ENCODE measurements around the gene PIGW. TPM values are rescaled to one million over a fixed set of nuclear protein-coding genes. Genes with fewer than 3 reads are reported as not detected.

Gene PIGW
- total and polyA plus RNA-seq, 4 donors = 5.2 to 11.6 (median 8.6) TPM

- H3K4me3 ChIP-seq (ENCODE audit: low read depth, low read length) = no peak overlapping the region
- H3K4me1 ChIP-seq (ENCODE audit: control insufficient read depth, insufficient read depth, low read length) = no peaks in the 10 kb centered on the region
- H3K27me3 ChIP-seq (ENCODE audit: control insufficient read depth, insufficient read depth, low read length) = no peaks in the 10 kb centered on the region
- 93% methylated on average over 3 of the region's 4 CpGs for WGBS (ENCODE audit: insufficient coverage)
- DNase-seq (ENCODE audit: low read depth in 4 of 6, low spot score in 6 of 6) = no peak
- H3K27ac ChIP-seq (ENCODE audit: low read depth, low read length) = no peak overlapping the region
- H3K36me3 ChIP-seq (ENCODE audit: control insufficient read depth, insufficient read depth, low read length) = peaks cover 49% of the 10 kb centered on the region
- no peaks in the 10 kb centered on the region for H3K9me3 ChIP-seq (ENCODE audit: control insufficient read depth, insufficient read depth, low read length)
Observed at GRCh38 chr17:36566081-36566480, 31.3 kb downstream of the PIGW start.

- no peak overlapping the region for H3K4me3 ChIP-seq (ENCODE audit: low read depth, low read length)
- H3K4me1 ChIP-seq (ENCODE audit: control insufficient read depth, insufficient read depth, low read length) = no peaks in the 10 kb centered on the region
- no peaks in the 10 kb centered on the region for H3K9me3 ChIP-seq (ENCODE audit: control insufficient read depth, insufficient read depth, low read length)
- H3K36me3 ChIP-seq (ENCODE audit: control insufficient read depth, insufficient read depth, low read length) = peaks cover 39% of the 10 kb centered on the region
- H3K27ac ChIP-seq (ENCODE audit: low read depth, low read length) = no peak overlapping the region
- no peaks in the 10 kb centered on the region for H3K27me3 ChIP-seq (ENCODE audit: control insufficient read depth, insufficient read depth, low read length)
- DNase-seq (ENCODE audit: low read depth in 4 of 6, low spot score in 6 of 6) = no peak
- 95% methylated on average over 10 of the region's 12 CpGs for WGBS (ENCODE audit: insufficient coverage)
Observed at GRCh38 chr17:36575028-36575427, 40.2 kb downstream of the PIGW start.

- no peak overlapping the region for H3K27ac ChIP-seq (ENCODE audit: low read depth, low read length)
- no peak overlapping the region for H3K4me3 ChIP-seq (ENCODE audit: low read depth, low read length)
- H3K9me3 ChIP-seq (ENCODE audit: control insufficient read depth, insufficient read depth, low read length) = no peaks in the 10 kb centered on the region
- H3K4me1 ChIP-seq (ENCODE audit: control insufficient read depth, insufficient read depth, low read length) = no peaks in the 10 kb centered on the region
- peak in 1 of 6 donors; percentile 3 for DNase-seq (ENCODE audit: low read depth in 4 of 6, low spot score in 6 of 6)
- peaks cover 34% of the 10 kb centered on the region for H3K36me3 ChIP-seq (ENCODE audit: control insufficient read depth, insufficient read depth, low read length)
- no CpG with 5 or more reads among the region's 2 CpGs for WGBS (ENCODE audit: insufficient coverage)
- H3K27me3 ChIP-seq (ENCODE audit: control insufficient read depth, insufficient read depth, low read length) = no peaks in the 10 kb centered on the region
Observed at GRCh38 chr17:36576793-36577192, 42.0 kb downstream of the PIGW start.

- Histone ChIP-seq H3K36me3 (ENCODE audit: control insufficient read depth, insufficient read depth, low read length) (peaks cover 35% of the 10 kb centered on the region), H3K4me3 (ENCODE audit: low read depth, low read length) (no peak overlapping the region), H3K4me1 (ENCODE audit: control insufficient read depth, insufficient read depth, low read length) (no peaks in the 10 kb centered on the region), H3K27ac (ENCODE audit: low read depth, low read length) (no peak overlapping the region), H3K9me3 (ENCODE audit: control insufficient read depth, insufficient read depth, low read length) (no peaks in the 10 kb centered on the region), H3K27me3 (ENCODE audit: control insufficient read depth, insufficient read depth, low read length) (no peaks in the 10 kb centered on the region)
- no CpG with 5 or more reads among the region's 2 CpGs for WGBS (ENCODE audit: insufficient coverage)
- no peak for DNase-seq (ENCODE audit: low read depth in 4 of 6, low spot score in 6 of 6)
Observed at GRCh38 chr17:36578671-36579070, 43.9 kb downstream of the PIGW start.

- no peak for DNase-seq (ENCODE audit: low read depth in 4 of 6, low spot score in 6 of 6)
- no peaks in the 10 kb centered on the region for H3K9me3 ChIP-seq (ENCODE audit: control insufficient read depth, insufficient read depth, low read length)
- no peak overlapping the region for H3K27ac ChIP-seq (ENCODE audit: low read depth, low read length)
- WGBS (ENCODE audit: insufficient coverage) = no CpG with 5 or more reads among the region's 1 CpG
- H3K4me3 ChIP-seq (ENCODE audit: low read depth, low read length) = no peak overlapping the region
- peaks cover 46% of the 10 kb centered on the region for H3K36me3 ChIP-seq (ENCODE audit: control insufficient read depth, insufficient read depth, low read length)
- H3K4me1 ChIP-seq (ENCODE audit: control insufficient read depth, insufficient read depth, low read length) = no peaks in the 10 kb centered on the region
- no peaks in the 10 kb centered on the region for H3K27me3 ChIP-seq (ENCODE audit: control insufficient read depth, insufficient read depth, low read length)
Observed at GRCh38 chr17:36583787-36584186, 49.0 kb downstream of the PIGW start.

- no peak overlapping the region for H3K27ac ChIP-seq (ENCODE audit: low read depth, low read length)
- peaks cover 34% of the 10 kb centered on the region for H3K36me3 ChIP-seq (ENCODE audit: control insufficient read depth, insufficient read depth, low read length)
- peaks cover under 1% of the 10 kb centered on the region for H3K4me1 ChIP-seq (ENCODE audit: control insufficient read depth, insufficient read depth, low read length)
- no peak overlapping the region for H3K4me3 ChIP-seq (ENCODE audit: low read depth, low read length)
- no peaks in the 10 kb centered on the region for H3K27me3 ChIP-seq (ENCODE audit: control insufficient read depth, insufficient read depth, low read length)
- 100% methylated on average over 1 of the region's 2 CpGs for WGBS (ENCODE audit: insufficient coverage)
- no peaks in the 10 kb centered on the region for H3K9me3 ChIP-seq (ENCODE audit: control insufficient read depth, insufficient read depth, low read length)
- no peak for DNase-seq (ENCODE audit: low read depth in 4 of 6, low spot score in 6 of 6)
Observed at GRCh38 chr17:36586138-36586537, 51.4 kb downstream of the PIGW start.

Small RNA genes lying within 50 kb of the gene (small RNA-seq; reads per million reads assigned to genes)
- gene RNA5SP439 (ENCODE audit: low replicate concordance) = not detected

Other genes starting within 250 kb of the PIGW start
- gene TBC1D3G, start 211.1 kb upstream of the PIGW start, total RNA-seq = not detected
- gene TBC1D3G, start 211.1 kb upstream of the PIGW start, polyA plus RNA-seq (ENCODE audit: insufficient read length in 2 of 2) = not detected
- gene TBC1D3H, start 146.6 kb upstream of the PIGW start, total RNA-seq = not detected
- gene TBC1D3H, start 146.6 kb upstream of the PIGW start, polyA plus RNA-seq (ENCODE audit: insufficient read length in 2 of 2) = not detected
- gene ZNHIT3, start 48.3 kb upstream of the PIGW start, total RNA-seq = 10 to 100 TPM; 35.2 to 54.8 TPM
- 10 to 100 TPM; 72.6 to 73.6 TPM for gene ZNHIT3, start 48.3 kb upstream of the PIGW start, polyA plus RNA-seq (ENCODE audit: insufficient read length in 2 of 2)
- gene MYO19, start 119 bp upstream of the PIGW start, total RNA-seq = 10 to 100 TPM; 33.8 to 38.6 TPM
- 10 to 100 TPM; 29.0 to 46.8 TPM for gene MYO19, start 119 bp upstream of the PIGW start, polyA plus RNA-seq (ENCODE audit: insufficient read length in 2 of 2)
- gene GGNBP2, start 9.9 kb downstream of the PIGW start, total RNA-seq = 10 to 100 TPM; 67.1 to 76.3 TPM
- 10 to 100 TPM; 64.0 to 70.6 TPM for gene GGNBP2, start 9.9 kb downstream of the PIGW start, polyA plus RNA-seq (ENCODE audit: insufficient read length in 2 of 2)
- gene DHRS11, start 56.9 kb downstream of the PIGW start, total RNA-seq = 1 to 10 TPM; 6.0 to 9.4 TPM
- 10 to 100 TPM; 20.6 to 24.5 TPM for gene DHRS11, start 56.9 kb downstream of the PIGW start, polyA plus RNA-seq (ENCODE audit: insufficient read length in 2 of 2)
- 1 to 10 TPM; 2.7 to 4.2 TPM for gene MRM1, start 66.6 kb downstream of the PIGW start, total RNA-seq
- gene MRM1, start 66.6 kb downstream of the PIGW start, polyA plus RNA-seq (ENCODE audit: insufficient read length in 2 of 2) = 1 to 10 TPM; 3.9 to 6.1 TPM